Breast epithelium (tissue), 4 donors: ENCODE measurements around the gene PLPP3. TPM values are rescaled to one million over a fixed set of nuclear protein-coding genes. Genes with fewer than 3 reads are reported as not detected.

Experiments
- DNase-seq, 2 donors: peaks; one replicate each; pipeline ENCODE4 v3.0.0-alpha.2; 2019; ENCODE audit warnings: low spot score in 2 of 2
- H3K27ac ChIP-seq, 2 donors: fragments of 200-600 bp; sonication (generic) in 1 of 2; one replicate each; pipeline ENCODE4 v1.5.1; 2016 to 2019; ENCODE audit warnings: mild to moderate bottlenecking in 1 of 2
- H3K27me3 ChIP-seq, 2 donors: fragments of 200-600 bp; sonication (generic) in 1 of 2; one replicate each; pipeline versions ENCODE4 v1.5.1 to v1.6.0; 2017 to 2019; ENCODE audit warnings: control low read depth in 1 of 2, mild to moderate bottlenecking in 1 of 2
- H3K36me3 ChIP-seq: fragments of 200-600 bp; one replicate; pipeline ENCODE4 v1.5.1; 2019
- H3K4me1 ChIP-seq, 2 donors: fragments of 200-600 bp; sonication (generic); one replicate each; pipeline ENCODE4 v1.5.1; 2016 to 2019; ENCODE audit warnings: control low read depth in 1 of 2
- H3K4me3 ChIP-seq, 3 donors: fragments of 200-600 bp; sonication (generic); 1 replicate in 2 of 3; 2 replicates in 1 of 3; pipeline ENCODE4 v1.5.1; 2016 to 2019; ENCODE audit warnings: mild to moderate bottlenecking in 3 of 3, moderate library complexity in 2 of 3
- H3K9me3 ChIP-seq, 2 donors: fragments of 200-600 bp; sonication (generic) in 1 of 2; one replicate each; pipeline ENCODE4 v1.5.1; 2016 to 2019; ENCODE audit warnings: control low read depth in 1 of 2
- POLR2A ChIP-seq: fragments of 450-650 bp; IDR thresholded peaks from one replicate; pipeline ENCODE4 v1.6.1; 2016; ENCODE audit warnings: antibody characterized with exemption, mild to moderate bottlenecking, moderate library complexity
- POLR2AphosphoS5 ChIP-seq, 3 donors: sonication (generic); formaldehyde crosslinking; IDR thresholded peaks; one replicate each; pipeline ENCODE4 v1.6.1; 2017; ENCODE audit warnings: antibody characterized with exemption in 3 of 3
- intact Hi-C: fragments of 100-400 bp; cut with DNase I; formaldehyde crosslinking; loops from one replicate; pipeline ENCODE4 v1.15.1; 2023; ENCODE audit warnings: low total_unique reads
- total RNA-seq, 3 donors: library from RNA; depleted of rRNA; stranded (reverse); fragments of >200 nt; gene quantifications; one replicate each; pipeline ENCODE4 v1.1.0, GENCODE V29; 2016
- TF ChIP-seq, protein P1 (sequence below), 3 donors: fragments of 450-650 bp; IDR thresholded peaks; one replicate each; pipeline ENCODE4 v1.5.1; 2016 to 2017; ENCODE audit warnings: antibody characterized with exemption in 3 of 3, mild to moderate bottlenecking in 3 of 3, moderate library complexity in 3 of 3

Gene PLPP3
- total RNA-seq, 3 donors from 2014 or later, result 122 to 275 (median 127) TPM

DNA sequence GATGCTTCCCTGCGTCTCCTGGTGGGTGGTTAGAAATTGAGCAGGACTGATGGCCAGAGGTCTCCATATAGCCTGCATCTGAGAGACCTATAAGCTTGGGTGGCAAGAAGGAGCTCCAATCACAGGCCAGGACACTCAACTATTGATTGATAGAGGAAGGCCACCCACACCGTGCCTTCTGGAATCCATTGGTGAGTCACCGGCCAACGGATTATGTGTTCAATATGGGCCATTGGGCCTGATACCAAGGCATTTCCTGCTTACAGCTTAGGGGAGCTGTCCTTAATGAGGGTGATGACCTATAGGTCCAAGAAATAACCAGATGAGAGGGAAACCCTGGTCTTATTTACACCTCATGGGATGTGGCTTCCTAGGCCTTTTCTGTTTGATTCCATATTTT, 115.1 kb downstream of the PLPP3 start:
- DNase-seq, result no peak
- no peak overlapping the region for H3K4me3 ChIP-seq
- H3K36me3 ChIP-seq, result no peaks in the 10 kb centered on the region
- no peaks in the 10 kb centered on the region for H3K4me1 ChIP-seq
- no peak overlapping the region for H3K27ac ChIP-seq
- TF ChIP-seq, protein P1, sequence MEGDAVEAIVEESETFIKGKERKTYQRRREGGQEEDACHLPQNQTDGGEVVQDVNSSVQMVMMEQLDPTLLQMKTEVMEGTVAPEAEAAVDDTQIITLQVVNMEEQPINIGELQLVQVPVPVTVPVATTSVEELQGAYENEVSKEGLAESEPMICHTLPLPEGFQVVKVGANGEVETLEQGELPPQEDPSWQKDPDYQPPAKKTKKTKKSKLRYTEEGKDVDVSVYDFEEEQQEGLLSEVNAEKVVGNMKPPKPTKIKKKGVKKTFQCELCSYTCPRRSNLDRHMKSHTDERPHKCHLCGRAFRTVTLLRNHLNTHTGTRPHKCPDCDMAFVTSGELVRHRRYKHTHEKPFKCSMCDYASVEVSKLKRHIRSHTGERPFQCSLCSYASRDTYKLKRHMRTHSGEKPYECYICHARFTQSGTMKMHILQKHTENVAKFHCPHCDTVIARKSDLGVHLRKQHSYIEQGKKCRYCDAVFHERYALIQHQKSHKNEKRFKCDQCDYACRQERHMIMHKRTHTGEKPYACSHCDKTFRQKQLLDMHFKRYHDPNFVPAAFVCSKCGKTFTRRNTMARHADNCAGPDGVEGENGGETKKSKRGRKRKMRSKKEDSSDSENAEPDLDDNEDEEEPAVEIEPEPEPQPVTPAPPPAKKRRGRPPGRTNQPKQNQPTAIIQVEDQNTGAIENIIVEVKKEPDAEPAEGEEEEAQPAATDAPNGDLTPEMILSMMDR (IDR thresholded peaks at IDR 0.05), result no peak
- TF ChIP-seq POLR2A (no peak), POLR2AphosphoS5 (IDR thresholded peaks at IDR 0.05) (no peak)
- no peaks in the 10 kb centered on the region for H3K9me3 ChIP-seq
- intact Hi-C loops, result no loop called here
- H3K27me3 ChIP-seq, result no peaks in the 10 kb centered on the region

DNA sequence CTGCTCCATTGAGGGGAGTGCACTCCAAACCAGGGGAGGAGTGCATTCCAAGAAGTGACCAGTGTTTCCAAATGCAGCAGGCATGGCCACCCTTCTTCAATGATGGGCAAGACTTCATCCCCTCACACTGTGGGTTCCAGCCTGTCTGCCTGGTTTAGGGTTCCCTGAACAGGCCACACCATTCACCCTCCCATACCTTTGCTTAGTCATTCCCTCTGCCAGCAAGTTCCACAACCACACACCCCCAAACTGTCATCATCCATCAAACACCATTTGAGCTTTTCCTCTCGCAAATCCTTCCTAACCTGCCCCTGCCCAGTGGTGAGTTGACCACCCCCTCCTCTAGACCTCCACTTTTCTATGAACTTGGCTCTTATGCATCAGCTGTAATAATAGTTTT, 116.0 kb downstream of the PLPP3 start:
- TF ChIP-seq POLR2AphosphoS5 (IDR thresholded peaks at IDR 0.05) (no peak), POLR2A (no peak)
- TF ChIP-seq, protein P1 (IDR thresholded peaks at IDR 0.05), result no peak
- Histone ChIP-seq H3K4me3 (no peak overlapping the region), H3K27ac (no peak overlapping the region)

DNA sequence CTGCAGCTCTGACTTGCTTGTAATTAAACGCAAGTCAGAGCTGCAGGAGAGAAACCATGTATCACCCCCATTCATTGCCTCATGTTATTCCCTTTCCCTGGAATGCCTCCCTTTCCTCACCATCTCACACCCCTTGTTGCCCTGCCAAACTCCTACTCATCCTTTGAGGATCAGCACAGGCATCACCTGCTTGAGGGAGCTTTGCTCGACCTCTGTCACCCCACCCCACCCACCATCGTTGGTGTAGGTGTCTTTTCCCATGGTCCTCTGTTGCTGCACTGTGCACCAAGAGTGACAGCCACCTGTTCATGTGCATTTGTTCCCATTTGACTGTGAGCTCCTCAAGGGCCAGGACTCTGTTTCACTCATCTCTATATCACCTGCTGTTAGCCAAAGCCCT, 117.2 kb downstream of the PLPP3 start:
- no peak for DNase-seq
- intact Hi-C loops, result no loop called here
- Histone ChIP-seq H3K4me3 (no peak overlapping the region), H3K27ac (no peak overlapping the region), H3K36me3 (no peaks in the 10 kb centered on the region), H3K27me3 (no peaks in the 10 kb centered on the region), H3K4me1 (no peaks in the 10 kb centered on the region), H3K9me3 (no peaks in the 10 kb centered on the region)
- TF ChIP-seq, protein P1 (IDR thresholded peaks at IDR 0.05), result no peak
- TF ChIP-seq POLR2A, result no peak
- no peak for TF ChIP-seq POLR2AphosphoS5 (IDR thresholded peaks at IDR 0.05)

More for the DNA sequence above, 116.0 kb downstream of the PLPP3 start:
- Histone ChIP-seq H3K36me3 (no peaks in the 10 kb centered on the region), H3K4me1 (no peaks in the 10 kb centered on the region), H3K9me3 (no peaks in the 10 kb centered on the region), H3K27me3 (no peaks in the 10 kb centered on the region)
- DNase-seq, result no peak
- intact Hi-C loops, result no loop called here

DNA sequence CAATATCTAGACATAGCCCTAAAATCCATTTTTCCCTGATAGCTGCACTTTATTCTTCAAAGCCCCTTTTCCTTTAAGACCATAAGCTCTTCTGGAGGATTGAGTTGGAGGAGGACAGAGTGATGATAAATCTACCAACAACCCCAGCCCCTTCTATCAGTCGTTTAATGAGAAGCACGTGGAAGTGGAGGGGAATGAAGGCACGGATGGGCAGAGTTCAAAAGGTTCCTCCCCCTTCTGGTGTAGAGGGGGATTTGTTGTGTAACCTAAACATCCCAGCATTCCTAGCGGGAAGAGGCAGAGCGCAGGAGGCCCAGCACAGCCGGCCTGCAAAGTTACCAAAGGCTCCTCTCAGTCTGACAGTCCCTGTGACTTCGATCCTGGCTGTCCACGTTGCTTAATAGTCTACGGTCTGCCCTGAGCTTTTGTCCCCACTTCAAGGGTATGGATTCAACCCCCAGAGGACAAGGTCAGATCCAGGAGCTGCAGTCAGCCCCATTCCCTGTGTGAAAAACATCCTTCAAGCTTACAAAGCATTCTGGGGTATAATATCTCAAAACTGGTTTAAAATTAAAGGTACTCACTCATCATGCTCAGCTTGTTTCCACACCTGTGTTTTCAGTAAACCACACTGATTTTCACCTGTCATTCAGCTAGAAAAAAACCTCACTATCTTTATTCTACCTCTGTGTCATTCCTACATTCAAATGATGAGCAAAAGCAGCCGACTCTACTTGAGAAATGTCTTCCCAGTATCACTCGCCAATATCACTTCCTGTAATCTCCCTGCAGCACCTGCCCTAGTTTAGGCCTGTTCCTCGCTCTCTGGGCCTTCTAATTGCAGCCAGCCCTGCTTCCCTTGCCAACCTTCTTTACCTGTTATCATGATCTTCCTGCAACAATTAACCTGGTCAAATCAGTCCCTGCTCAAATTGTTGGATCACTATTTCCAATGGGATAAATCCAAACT, 117.9 kb downstream of the PLPP3 start:
- H3K9me3 ChIP-seq, result no peaks in the 10 kb centered on the region
- H3K27ac ChIP-seq, result peak overlapping the region in 1 of 2 donors; percentile 21
- no peak overlapping the region for H3K4me3 ChIP-seq
- intact Hi-C loops, result no loop called here
- no peak for DNase-seq
- no peaks in the 10 kb centered on the region for H3K36me3 ChIP-seq
- TF ChIP-seq, protein P1 (IDR thresholded peaks at IDR 0.05), result no peak
- no peak for TF ChIP-seq POLR2A
- no peak for TF ChIP-seq POLR2AphosphoS5 (IDR thresholded peaks at IDR 0.05)
- H3K4me1 ChIP-seq, result no peaks in the 10 kb centered on the region
- H3K27me3 ChIP-seq, result no peaks in the 10 kb centered on the region

DNA sequence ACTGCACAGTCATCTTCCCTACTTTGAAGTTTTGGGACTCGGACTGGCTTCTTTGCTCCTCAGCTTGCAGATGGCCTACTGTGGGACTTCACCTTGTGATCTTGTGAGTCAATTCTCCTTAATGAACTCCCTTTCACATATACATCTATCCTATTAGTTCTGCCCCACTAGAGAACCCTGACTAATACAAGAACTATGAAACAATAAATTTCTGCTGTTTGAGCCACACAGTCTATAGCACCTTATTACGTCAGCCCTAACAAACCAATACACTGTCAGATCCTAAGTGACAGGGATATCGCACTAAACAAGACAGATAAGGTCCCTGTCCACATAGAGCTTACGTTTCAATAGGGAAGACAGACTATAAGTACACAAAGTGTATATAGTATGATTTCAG, 120.1 kb downstream of the PLPP3 start:
- Histone ChIP-seq H3K9me3 (no peaks in the 10 kb centered on the region), H3K27ac (no peak overlapping the region), H3K36me3 (no peaks in the 10 kb centered on the region), H3K4me1 (no peaks in the 10 kb centered on the region), H3K27me3 (no peaks in the 10 kb centered on the region), H3K4me3 (no peak overlapping the region)
- TF ChIP-seq POLR2A (no peak), POLR2AphosphoS5 (IDR thresholded peaks at IDR 0.05) (no peak)
- TF ChIP-seq, protein P1 (IDR thresholded peaks at IDR 0.05), result no peak
- intact Hi-C loops, result no loop called here
- DNase-seq, result no peak
